Measurements from ENCODE around the gene IL16.

IL16 gene

GRCh38 chr15:81279621-81280485, 83.2 kb downstream of the IL16 start:
- no peak for DNase-seq (ENCODE audit: low read depth)
- no peak overlapping the region for H3K4me3 ChIP-seq (ENCODE audit: control insufficient read depth, low read depth, low read length)
- TF ChIP-seq, protein P1, sequence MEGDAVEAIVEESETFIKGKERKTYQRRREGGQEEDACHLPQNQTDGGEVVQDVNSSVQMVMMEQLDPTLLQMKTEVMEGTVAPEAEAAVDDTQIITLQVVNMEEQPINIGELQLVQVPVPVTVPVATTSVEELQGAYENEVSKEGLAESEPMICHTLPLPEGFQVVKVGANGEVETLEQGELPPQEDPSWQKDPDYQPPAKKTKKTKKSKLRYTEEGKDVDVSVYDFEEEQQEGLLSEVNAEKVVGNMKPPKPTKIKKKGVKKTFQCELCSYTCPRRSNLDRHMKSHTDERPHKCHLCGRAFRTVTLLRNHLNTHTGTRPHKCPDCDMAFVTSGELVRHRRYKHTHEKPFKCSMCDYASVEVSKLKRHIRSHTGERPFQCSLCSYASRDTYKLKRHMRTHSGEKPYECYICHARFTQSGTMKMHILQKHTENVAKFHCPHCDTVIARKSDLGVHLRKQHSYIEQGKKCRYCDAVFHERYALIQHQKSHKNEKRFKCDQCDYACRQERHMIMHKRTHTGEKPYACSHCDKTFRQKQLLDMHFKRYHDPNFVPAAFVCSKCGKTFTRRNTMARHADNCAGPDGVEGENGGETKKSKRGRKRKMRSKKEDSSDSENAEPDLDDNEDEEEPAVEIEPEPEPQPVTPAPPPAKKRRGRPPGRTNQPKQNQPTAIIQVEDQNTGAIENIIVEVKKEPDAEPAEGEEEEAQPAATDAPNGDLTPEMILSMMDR (IDR thresholded peaks at IDR 0.05; ENCODE audit: control insufficient read depth, insufficient read depth, low read depth, low read length, missing control alignments), result no peak

DNA sequence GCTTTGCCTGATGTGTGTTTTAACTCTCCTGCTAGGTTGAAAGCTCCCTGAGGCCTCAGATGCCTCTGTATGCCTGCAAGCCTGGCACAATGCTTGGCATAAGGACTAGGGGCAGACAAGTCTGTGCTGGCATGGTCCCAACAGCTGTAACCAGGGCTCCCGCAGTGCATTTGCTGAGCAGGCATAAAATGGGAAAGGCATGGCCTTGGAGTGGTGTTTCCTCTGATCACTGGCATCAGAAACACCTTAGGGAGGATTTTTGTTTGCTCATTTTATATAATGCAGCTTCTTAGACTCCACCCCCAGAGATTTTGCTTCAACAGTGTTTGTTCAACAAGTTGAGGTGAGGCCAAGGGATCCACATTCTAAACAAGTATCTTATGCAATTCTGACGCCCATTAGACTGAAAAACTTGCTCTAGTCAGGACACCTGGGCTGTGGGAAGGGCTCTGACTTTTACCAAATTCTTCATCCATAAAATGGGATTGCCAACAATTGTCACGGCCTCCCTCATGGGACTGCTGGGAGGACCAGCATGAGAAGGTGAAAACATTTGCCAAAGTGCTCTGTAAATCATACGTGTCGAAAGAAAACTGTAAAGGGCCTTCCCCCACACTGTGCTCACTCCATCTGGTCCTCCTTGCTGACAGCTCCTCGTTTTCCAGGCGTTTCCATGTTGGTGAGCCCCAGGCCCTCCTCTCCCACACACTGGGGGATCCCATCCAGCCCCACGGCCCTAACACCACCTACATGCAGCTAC, 84.2 kb downstream of the IL16 start:
- TF ChIP-seq, protein P1 (IDR thresholded peaks at IDR 0.05; ENCODE audit: control insufficient read depth, insufficient read depth, low read depth, low read length, missing control alignments), result no peak
- no peak overlapping the region for H3K4me3 ChIP-seq (ENCODE audit: control insufficient read depth, low read depth, low read length)
- DNase-seq (ENCODE audit: low read depth), result no peak

GRCh38 chr15:81281456-81281735, 84.7 kb downstream of the IL16 start:
- DNase-seq (ENCODE audit: low read depth), result no peak
- TF ChIP-seq, protein P1 (IDR thresholded peaks at IDR 0.05; ENCODE audit: control insufficient read depth, insufficient read depth, low read depth, low read length, missing control alignments), result no peak

GRCh38 chr15:81281766-81282605, 85.3 kb downstream of the IL16 start:
- TF ChIP-seq, protein P1 (IDR thresholded peaks at IDR 0.05; ENCODE audit: control insufficient read depth, insufficient read depth, low read depth, low read length, missing control alignments), result no peak
- no peak for DNase-seq (ENCODE audit: low read depth)
- H3K4me3 ChIP-seq (ENCODE audit: control insufficient read depth, low read depth, low read length), result no peak overlapping the region

More at GRCh38 chr15:81281456-81281735, 84.7 kb downstream of the IL16 start:
- no peak overlapping the region for H3K4me3 ChIP-seq (ENCODE audit: control insufficient read depth, low read depth, low read length)

DNA sequence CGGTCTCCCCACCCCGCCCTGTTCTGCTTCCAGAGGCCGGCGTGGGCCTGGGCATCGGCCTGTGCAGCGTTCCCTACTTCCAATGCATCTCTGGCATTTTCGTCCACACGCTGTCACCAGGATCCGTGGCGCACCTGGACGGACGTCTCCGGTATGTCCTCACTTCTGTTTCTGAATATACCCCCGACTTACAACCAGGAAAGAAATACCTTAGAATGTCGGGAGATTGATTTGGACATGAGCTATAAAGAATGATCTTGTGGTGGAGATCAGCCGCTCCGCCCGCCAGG, 85.9 kb downstream of the IL16 start:
- TF ChIP-seq, protein P1 (IDR thresholded peaks at IDR 0.05; ENCODE audit: control insufficient read depth, insufficient read depth, low read depth, low read length, missing control alignments), result no peak
- H3K4me3 ChIP-seq (ENCODE audit: control insufficient read depth, low read depth, low read length), result no peak overlapping the region
- DNase-seq (ENCODE audit: low read depth), result no peak

DNA sequence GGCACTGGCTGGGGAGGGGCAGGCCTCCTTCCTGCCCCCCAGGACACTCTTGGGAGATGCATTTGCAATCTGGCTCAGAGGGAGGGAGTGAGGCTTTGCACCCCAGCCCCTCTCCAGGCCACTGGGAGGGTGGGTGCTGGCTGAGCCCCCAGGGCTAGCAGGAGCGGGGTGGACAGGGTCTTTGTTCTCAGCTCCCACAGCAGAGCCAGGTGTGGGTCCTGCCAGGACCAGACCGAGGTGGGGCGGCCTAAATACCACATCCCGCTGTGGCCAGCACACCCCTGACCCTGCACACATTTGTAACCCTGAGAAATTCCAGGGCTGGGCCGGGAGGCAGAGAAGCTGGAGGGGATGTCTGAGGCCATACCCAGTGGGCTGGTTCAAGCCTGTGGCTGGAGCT, 86.2 kb downstream of the IL16 start:
- no peak for DNase-seq (ENCODE audit: low read depth)
- no peak overlapping the region for H3K4me3 ChIP-seq (ENCODE audit: control insufficient read depth, low read depth, low read length)
- TF ChIP-seq, protein P1 (IDR thresholded peaks at IDR 0.05; ENCODE audit: control insufficient read depth, insufficient read depth, low read depth, low read length, missing control alignments), result no peak
